ENCODE measurements around the gene ACTL7A.

Gene ACTL7A

GRCh38 chr9:108850293-108850897, 11.7 kb upstream of the ACTL7A start:
- no peak for DNase-seq (ENCODE audit: low read depth)

- DNase-seq (ENCODE audit: low read depth), result no peak
Measured at GRCh38 chr9:108851138-108851537, 10.9 kb upstream of the ACTL7A start.

GRCh38 chr9:108852079-108852478, 10.0 kb upstream of the ACTL7A start:
- DNase-seq (ENCODE audit: low read depth), result no peak

GRCh38 chr9:108854094-108854493, 8.0 kb upstream of the ACTL7A start:
- DNase-seq (ENCODE audit: low read depth), result no peak

GRCh38 chr9:108854641-108855528, 7.2 kb upstream of the ACTL7A start:
- no peak for DNase-seq (ENCODE audit: low read depth)

- DNase-seq (ENCODE audit: low read depth), result no peak
Measured at GRCh38 chr9:108855529-108855886, 6.6 kb upstream of the ACTL7A start.

- DNase-seq (ENCODE audit: low read depth), result no peak
Measured at GRCh38 chr9:108855888-108856287, 6.2 kb upstream of the ACTL7A start, which contains the start of gene ACTL7B. Gene ACTL7B (minus strand): TSS chr9:108855986. CDS start chr9:108855930, 56 bp downstream.

- no peak for DNase-seq (ENCODE audit: low read depth)
Measured at GRCh38 chr9:108857572-108857971, 4.5 kb upstream of the ACTL7A start.

- no peak for DNase-seq (ENCODE audit: low read depth)
Measured at GRCh38 chr9:108859459-108860114, 2.5 kb upstream of the ACTL7A start.

- DNase-seq (ENCODE audit: low read depth), result no peak
Measured at GRCh38 chr9:108860354-108860753, 1.7 kb upstream of the ACTL7A start.

GRCh38 chr9:108860764-108861163, 1.3 kb upstream of the ACTL7A start:
- DNase-seq (ENCODE audit: low read depth), result no peak

GRCh38 chr9:108861464-108861863, 602 bp upstream of the ACTL7A start:
- DNase-seq (ENCODE audit: low read depth), result no peak

GRCh38 chr9:108863891-108864290, 1.8 kb downstream of the ACTL7A start:
- no peak for DNase-seq (ENCODE audit: low read depth)

- DNase-seq (ENCODE audit: low read depth), result no peak
Measured at GRCh38 chr9:108864446-108864845, 2.4 kb downstream of the ACTL7A start.

- DNase-seq (ENCODE audit: low read depth), result no peak
Measured at GRCh38 chr9:108865037-108865436, 3.0 kb downstream of the ACTL7A start.

- no peak for DNase-seq (ENCODE audit: low read depth)
Measured at GRCh38 chr9:108866001-108866420, 3.9 kb downstream of the ACTL7A start.

- DNase-seq (ENCODE audit: low read depth), result no peak
Measured at GRCh38 chr9:108867116-108867515, 5.0 kb downstream of the ACTL7A start.

- no peak for DNase-seq (ENCODE audit: low read depth)
Measured at GRCh38 chr9:108867829-108868228, 5.8 kb downstream of the ACTL7A start.

- no peak for DNase-seq (ENCODE audit: low read depth)
Measured at GRCh38 chr9:108869092-108869725, 7.1 kb downstream of the ACTL7A start.

- DNase-seq (ENCODE audit: low read depth), result no peak
Measured at GRCh38 chr9:108874058-108874788, 12.2 kb downstream of the ACTL7A start.

GRCh38 chr9:108876425-108876824, 14.4 kb downstream of the ACTL7A start:
- no peak for DNase-seq (ENCODE audit: low read depth)

GRCh38 chr9:108877524-108877923, 15.5 kb downstream of the ACTL7A start:
- no peak for DNase-seq (ENCODE audit: low read depth)
